K562 (cell line): ENCODE measurements around the gene BMP2K. TPM values are rescaled to one million over a fixed set of nuclear protein-coding genes. Genes with fewer than 3 reads are reported as not detected.

Experiments used
- ATF1 ChIP-seq, 2 experiments: fragments of 450-650 bp in 1 of 2; IDR thresholded peaks; 2 replicates each; pipeline ENCODE4 v1.6.1; 2016; ENCODE audit warnings: missing compliant biosample characterization in 1 of 2, missing genetic modification characterization in 1 of 2
- DPF2 ChIP-seq: fragments of 450-650 bp; IDR thresholded peaks from 2 replicates; pipeline ENCODE4 v1.6.1; 2016
- EHMT2 ChIP-seq: fragments of 450-650 bp; IDR thresholded peaks from 2 replicates; pipeline ENCODE4 v1.6.1; 2018; ENCODE audit warnings: antibody characterized with exemption
- ELF4 ChIP-seq: fragments of 450-650 bp; formaldehyde crosslinking; IDR thresholded peaks from 2 replicates; pipeline ENCODE4 v1.4.0; 2022; ENCODE audit warnings: missing genetic modification characterization
- FOSL1 ChIP-seq: fragments of 200-800 bp; sonication (Bioruptor generic); conservative IDR thresholded peaks from 2 replicates; pipeline ENCODE4 v1.6.1; 2016; ENCODE audit warnings: missing genetic modification characterization, missing compliant biosample characterization
- JUND ChIP-seq, 2 experiments: IDR thresholded peaks; 2 replicates in 1 of 2; 3 replicates in 1 of 2; pipeline ENCODE4 v1.6.1; 2011; ENCODE audit warnings: borderline replicate concordance in 2 of 2, low read depth in 2 of 2, low read length in 2 of 2, improper control_type of control experiment in 1 of 2, missing biosample characterization in 1 of 2, missing genetic modification characterization in 1 of 2, missing genetic modification reagents in 1 of 2
- KLF13 ChIP-seq: fragments of 450-650 bp; IDR thresholded peaks from 2 replicates; pipeline ENCODE4 v1.6.1; 2016; ENCODE audit warnings: missing genetic modification characterization, low read depth, mild to moderate bottlenecking, missing compliant biosample characterization, moderate library complexity, borderline replicate concordance
- MAFF ChIP-seq: IDR thresholded peaks from 2 replicates; pipeline ENCODE4 v1.6.1; 2012; ENCODE audit warnings: low read length, improper control_type of control experiment
- MYBL2 ChIP-seq, 2 experiments: fragments of 450-650 bp in 1 of 2; sonication (generic) in 1 of 2; formaldehyde crosslinking in 1 of 2; IDR thresholded peaks; 2 replicates each; pipeline versions ENCODE4 v1.6.1 to v1.8.1; 2017 to 2022; ENCODE audit warnings: borderline replicate concordance in 1 of 2, inconsistent platforms in 1 of 2, low read depth in 1 of 2, mild to moderate bottlenecking in 1 of 2, missing genetic modification reagents in 1 of 2, moderate library complexity in 1 of 2
- NFXL1 ChIP-seq: fragments of 450-650 bp; formaldehyde crosslinking; IDR thresholded peaks from 2 replicates; pipeline ENCODE4 v1.4.0; 2021; ENCODE audit warnings: mild to moderate bottlenecking
- POLR2H ChIP-seq: IDR thresholded peaks from 2 replicates; pipeline ENCODE4 v1.6.1; 2016; ENCODE audit warnings: missing genetic modification characterization, low read depth, mild to moderate bottlenecking, control low read depth, missing compliant biosample characterization, moderate library complexity
- SMARCE1 ChIP-seq: fragments of 450-650 bp; IDR thresholded peaks from 2 replicates; pipeline ENCODE4 v1.7.1; 2016; ENCODE audit warnings: mild to moderate bottlenecking
- SRSF3 ChIP-seq: fragments of 200-400 bp; formaldehyde crosslinking; IDR thresholded peaks from 2 replicates; pipeline ENCODE4 v1.6.1; 2016; ENCODE audit warnings: mild to moderate bottlenecking, low read length, moderate library complexity; ENCODE audit not compliant: insufficient read depth
- TAF15 ChIP-seq: fragments of 200-400 bp; formaldehyde crosslinking; IDR thresholded peaks from 2 replicates; pipeline ENCODE4 v1.6.1; 2017; ENCODE audit warnings: mild to moderate bottlenecking, low read depth, low read length, moderate library complexity
- XRCC4 ChIP-seq: IDR thresholded peaks from one replicate; pipeline ENCODE4 v1.6.1; 2011; ENCODE audit not compliant: insufficient read depth, insufficient read length; ENCODE audit errors: extremely low read depth
- ZBTB8A ChIP-seq: fragments of 450-650 bp; IDR thresholded peaks from 2 replicates; pipeline ENCODE4 v1.6.1; 2018; ENCODE audit warnings: mild to moderate bottlenecking, moderate library complexity; ENCODE audit not compliant: partially characterized antibody
- ZNF384 ChIP-seq: IDR thresholded peaks from 2 replicates; pipeline ENCODE4 v1.6.1; 2012; ENCODE audit warnings: low read depth, low read length, improper control_type of control experiment
- ZNF644 ChIP-seq: fragments of 200-800 bp; sonication (Bioruptor generic); IDR thresholded peaks from 2 replicates; pipeline ENCODE4 v1.6.1; 2016; ENCODE audit warnings: low read depth, missing genetic modification characterization, missing compliant biosample characterization
- polyA plus RNA-seq, 8 experiments: library from polyadenylated mRNA; depleted of rRNA in 4 of 8; stranded (reverse) in 5 of 8; unstranded in 3 of 8; fragments of >200 nt; fragmentation: Nextera tagmentation in 2 of 8; fragmentation: Illumina TruSeq in 1 of 8; extraction: Ambion mirVana in 2 of 8; extraction: Trizol in 1 of 8; gene quantifications; 2 replicates each; pipeline versions ENCODE4 v1.2.1 to v1.2.3, GENCODE V29; 2011 to 2014; ENCODE audit warnings: inconsistent platforms in 1 of 8, missing spikeins in 1 of 8
- total RNA-seq, 7 experiments: library from RNA; depleted of rRNA in 6 of 7; stranded (reverse); fragments of >200 nt in 6 of 7; fragmentation: Illumina TruSeq in 2 of 7; extraction: Trizol in 2 of 7; gene quantifications; 2 replicates each; pipeline versions ENCODE4 v1.2.1 to v1.2.3, GENCODE V29; 2011 to 2021; ENCODE audit warnings: low replicate concordance in 1 of 7
- TF ChIP-seq, protein P1 (sequence below): fragments of 250-450 bp; sonication (Bioruptor Pico); IDR thresholded peaks from 2 replicates; pipeline ENCODE4 v1.5.0; 2021; ENCODE audit warnings: mild to moderate bottlenecking, borderline replicate concordance
- TF ChIP-seq, protein P2 (sequence below): sonication (generic); IDR thresholded peaks from 2 replicates; pipeline ENCODE4 v1.6.1; 2016
- TF ChIP-seq, protein P3 (sequence below): fragments of 450-650 bp; IDR thresholded peaks from 2 replicates; pipeline ENCODE4 v1.6.1; 2016; ENCODE audit warnings: antibody characterized with exemption
- TF ChIP-seq, protein P4 (sequence below): fragments of 450-650 bp; IDR thresholded peaks from 2 replicates; pipeline ENCODE4 v1.7.0; 2016; ENCODE audit warnings: borderline replicate concordance

Gene BMP2K
- total and polyA plus RNA-seq, 9 of the 15 experiments (the other 6 are each of a cell fraction or from before 2014, with no cell fraction given) = 17.0 to 217 (median 104) TPM

DNA sequence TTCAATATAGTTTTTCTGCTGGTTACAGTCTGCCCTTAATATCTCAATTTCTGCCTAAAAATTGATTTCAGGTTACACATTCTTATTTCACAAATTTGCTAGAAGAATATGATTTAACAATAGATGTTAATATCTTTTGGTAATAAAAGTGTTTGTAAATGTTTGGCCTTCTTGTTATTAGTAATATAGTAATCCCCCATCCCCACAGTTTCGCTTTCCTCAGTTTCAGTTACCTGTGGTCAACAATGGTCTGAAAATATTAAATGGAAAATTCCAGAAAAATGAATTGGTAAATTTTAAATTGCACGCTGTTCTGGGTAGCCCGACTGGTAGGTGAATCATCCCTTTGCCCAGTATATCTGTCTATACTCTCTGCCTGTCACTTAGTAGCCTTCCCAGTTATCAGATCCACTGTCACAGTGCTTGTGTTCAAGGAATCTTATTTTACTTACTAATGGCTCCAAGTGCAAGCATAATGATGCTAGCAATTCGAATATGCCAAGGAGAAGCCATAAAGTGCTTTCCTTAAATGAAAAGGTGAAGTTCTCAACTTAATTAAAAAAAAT, 3.5 kb upstream of the BMP2K start (continued):
- TF ChIP-seq, protein P1, sequence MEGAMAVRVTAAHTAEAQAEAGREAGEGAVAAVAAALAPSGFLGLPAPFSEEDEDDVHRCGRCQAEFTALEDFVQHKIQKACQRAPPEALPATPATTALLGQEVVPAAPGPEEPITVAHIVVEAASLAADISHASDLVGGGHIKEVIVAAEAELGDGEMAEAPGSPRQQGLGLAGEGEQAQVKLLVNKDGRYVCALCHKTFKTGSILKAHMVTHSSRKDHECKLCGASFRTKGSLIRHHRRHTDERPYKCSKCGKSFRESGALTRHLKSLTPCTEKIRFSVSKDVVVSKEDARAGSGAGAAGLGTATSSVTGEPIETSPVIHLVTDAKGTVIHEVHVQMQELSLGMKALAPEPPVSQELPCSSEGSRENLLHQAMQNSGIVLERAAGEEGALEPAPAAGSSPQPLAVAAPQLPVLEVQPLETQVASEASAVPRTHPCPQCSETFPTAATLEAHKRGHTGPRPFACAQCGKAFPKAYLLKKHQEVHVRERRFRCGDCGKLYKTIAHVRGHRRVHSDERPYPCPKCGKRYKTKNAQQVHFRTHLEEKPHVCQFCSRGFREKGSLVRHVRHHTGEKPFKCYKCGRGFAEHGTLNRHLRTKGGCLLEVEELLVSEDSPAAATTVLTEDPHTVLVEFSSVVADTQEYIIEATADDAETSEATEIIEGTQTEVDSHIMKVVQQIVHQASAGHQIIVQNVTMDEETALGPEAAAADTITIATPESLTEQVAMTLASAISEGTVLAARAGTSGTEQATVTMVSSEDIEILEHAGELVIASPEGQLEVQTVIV (CRISPR knock-in tag) = no peak
- TF ChIP-seq ELF4 (CRISPR knock-in tag) (no peak), ATF1 (CRISPR knock-in tag; IDR thresholded peaks at IDR 0.05) (no peak), ATF1 (tag; IDR thresholded peaks at IDR 0.05) (no peak), ZNF644 (tag) (no peak), ZBTB8A (no peak), POLR2H (tag) (0 out of 2 replicates have a peak, but pooled peaks have one; percentile 29), KLF13 (tag) (no peak), JUND (IDR thresholded peaks at IDR 0.05; ENCODE audit: borderline replicate concordance, low read depth, low read length) (no peak; the same call in 1 of the 2 replicates), JUND (tag; IDR thresholded peaks at IDR 0.05; ENCODE audit: borderline replicate concordance, low read depth, low read length) (peak; percentile 25; the same call in 1 of the 3 replicates), EHMT2 (no peak), MYBL2 (IDR thresholded peaks at IDR 0.05; ENCODE audit: low read depth) (no peak), MYBL2 (CRISPR knock-in tag; IDR thresholded peaks at IDR 0.05; ENCODE audit: borderline replicate concordance) (no peak), SRSF3 (no peak), NFXL1 (CRISPR knock-in tag) (no peak), ZNF384 (no peak), MAFF (no peak), XRCC4 (no peak), FOSL1 (tag) (peak; percentile 70), DPF2 (peak; percentile 21; the same call in 1 of the 2 replicates), TAF15 (no peak), SMARCE1 (0 out of 2 replicates have a peak, but pooled peaks have one; percentile 28)
- TF ChIP-seq, protein P2, sequence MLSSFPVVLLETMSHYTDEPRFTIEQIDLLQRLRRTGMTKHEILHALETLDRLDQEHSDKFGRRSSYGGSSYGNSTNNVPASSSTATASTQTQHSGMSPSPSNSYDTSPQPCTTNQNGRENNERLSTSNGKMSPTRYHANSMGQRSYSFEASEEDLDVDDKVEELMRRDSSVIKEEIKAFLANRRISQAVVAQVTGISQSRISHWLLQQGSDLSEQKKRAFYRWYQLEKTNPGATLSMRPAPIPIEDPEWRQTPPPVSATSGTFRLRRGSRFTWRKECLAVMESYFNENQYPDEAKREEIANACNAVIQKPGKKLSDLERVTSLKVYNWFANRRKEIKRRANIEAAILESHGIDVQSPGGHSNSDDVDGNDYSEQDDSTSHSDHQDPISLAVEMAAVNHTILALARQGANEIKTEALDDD = peak; percentile 48
- TF ChIP-seq, protein P3, sequence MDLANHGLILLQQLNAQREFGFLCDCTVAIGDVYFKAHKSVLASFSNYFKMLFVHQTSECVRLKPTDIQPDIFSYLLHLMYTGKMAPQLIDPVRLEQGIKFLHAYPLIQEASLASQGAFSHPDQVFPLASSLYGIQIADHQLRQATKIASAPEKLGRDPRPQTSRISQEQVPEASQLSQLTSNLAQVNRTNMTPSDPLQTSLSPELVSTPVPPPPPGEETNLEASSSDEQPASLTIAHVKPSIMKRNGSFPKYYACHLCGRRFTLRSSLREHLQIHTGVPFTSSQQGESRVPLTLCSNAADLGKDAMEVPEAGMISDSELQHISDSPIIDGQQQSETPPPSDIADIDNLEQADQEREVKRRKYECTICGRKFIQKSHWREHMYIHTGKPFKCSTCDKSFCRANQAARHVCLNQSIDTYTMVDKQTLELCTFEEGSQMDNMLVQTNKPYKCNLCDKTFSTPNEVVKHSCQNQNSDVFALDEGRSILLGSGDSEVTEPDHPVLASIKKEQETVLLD = no peak
- TF ChIP-seq, protein P4, sequence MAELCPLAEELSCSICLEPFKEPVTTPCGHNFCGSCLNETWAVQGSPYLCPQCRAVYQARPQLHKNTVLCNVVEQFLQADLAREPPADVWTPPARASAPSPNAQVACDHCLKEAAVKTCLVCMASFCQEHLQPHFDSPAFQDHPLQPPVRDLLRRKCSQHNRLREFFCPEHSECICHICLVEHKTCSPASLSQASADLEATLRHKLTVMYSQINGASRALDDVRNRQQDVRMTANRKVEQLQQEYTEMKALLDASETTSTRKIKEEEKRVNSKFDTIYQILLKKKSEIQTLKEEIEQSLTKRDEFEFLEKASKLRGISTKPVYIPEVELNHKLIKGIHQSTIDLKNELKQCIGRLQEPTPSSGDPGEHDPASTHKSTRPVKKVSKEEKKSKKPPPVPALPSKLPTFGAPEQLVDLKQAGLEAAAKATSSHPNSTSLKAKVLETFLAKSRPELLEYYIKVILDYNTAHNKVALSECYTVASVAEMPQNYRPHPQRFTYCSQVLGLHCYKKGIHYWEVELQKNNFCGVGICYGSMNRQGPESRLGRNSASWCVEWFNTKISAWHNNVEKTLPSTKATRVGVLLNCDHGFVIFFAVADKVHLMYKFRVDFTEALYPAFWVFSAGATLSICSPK = no peak
